Keratinocyte (primary cell): ENCODE data around the gene ZNF804A. TPM values are rescaled to one million over a fixed set of nuclear protein-coding genes. Genes with fewer than 3 reads are reported as not detected.

Source experiments
- DNase-seq: peaks from one replicate; pipeline ENCODE4 v3.0.0-alpha.2; 2011; ENCODE audit warnings: low read depth, missing footprints, low spot score
- FAIRE-seq: peaks from 2 replicates; lab custom pipeline; 2011; peaks lifted over from hg19 to GRCh38; lab: Jason Lieb, UNC
- H2AFZ ChIP-seq: 2 replicates; pipeline ENCODE4 v1.6.0; 2012; ENCODE audit warnings: low read length, control low read depth, inconsistent platforms; ENCODE audit not compliant: control insufficient read depth
- H3K27ac ChIP-seq: 2 replicates; pipeline ENCODE4 v1.5.1; 2011; ENCODE audit warnings: low read length; ENCODE audit not compliant: control insufficient read depth, insufficient read depth
- H3K27me3 ChIP-seq: 3 replicates; pipeline ENCODE4 v1.6.0; 2011; ENCODE audit warnings: low read length; ENCODE audit not compliant: control insufficient read depth, insufficient read depth; ENCODE audit errors: extremely low read depth
- H3K36me3 ChIP-seq, 2 experiments: 2 replicates in 1 of 2; 3 replicates in 1 of 2; pipeline ENCODE4 v1.5.1; 2011; ENCODE audit warnings: low read length in 2 of 2, mild to moderate bottlenecking in 1 of 2; ENCODE audit not compliant: control insufficient read depth in 2 of 2, insufficient read depth in 2 of 2; ENCODE audit errors: extremely low read depth in 1 of 2
- H3K4me1 ChIP-seq: 3 replicates; pipeline ENCODE4 v1.5.1; 2011; ENCODE audit warnings: low read length; ENCODE audit not compliant: control insufficient read depth, insufficient read depth; ENCODE audit errors: extremely low read depth
- H3K4me2 ChIP-seq: 3 replicates; pipeline ENCODE4 v1.6.0; 2011; ENCODE audit warnings: low read depth, low read length; ENCODE audit not compliant: control insufficient read depth, insufficient read depth; ENCODE audit errors: extremely low read depth
- H3K4me3 ChIP-seq, 3 experiments: fragments of 200-600 bp in 1 of 3; sonication (generic) in 1 of 3; 2 replicates in 2 of 3; 3 replicates in 1 of 3; pipeline ENCODE4 v1.5.1; 2011 to 2016; ENCODE audit warnings: low read length in 3 of 3, mild to moderate bottlenecking in 3 of 3, control low read depth in 2 of 3, inconsistent platforms in 1 of 3, low read depth in 1 of 3, mixed read lengths in 1 of 3, mixed run types in 1 of 3, moderate library complexity in 1 of 3; ENCODE audit not compliant: control insufficient read depth in 2 of 3, insufficient read depth in 2 of 3; ENCODE audit errors: extremely low read depth in 1 of 3
- H3K79me2 ChIP-seq: 2 replicates; pipeline ENCODE4 v1.6.0; 2012; ENCODE audit warnings: low read length; ENCODE audit not compliant: control insufficient read depth, insufficient read depth
- H3K9ac ChIP-seq: 3 replicates; pipeline ENCODE4 v1.6.0; 2011; ENCODE audit warnings: low read length; ENCODE audit not compliant: control insufficient read depth, insufficient read depth; ENCODE audit errors: extremely low read depth
- H3K9me1 ChIP-seq: 3 replicates; pipeline ENCODE4 v1.6.0; 2011; ENCODE audit warnings: low read length; ENCODE audit not compliant: control insufficient read depth, insufficient read depth; ENCODE audit errors: extremely low read depth
- H3K9me3 ChIP-seq: 2 replicates; pipeline ENCODE4 v1.5.1; 2012; ENCODE audit warnings: low read depth, low read length; ENCODE audit not compliant: control insufficient read depth
- H4K20me1 ChIP-seq: 3 replicates; pipeline ENCODE4 v1.6.0; 2011; ENCODE audit warnings: low read length; ENCODE audit not compliant: control insufficient read depth, insufficient read depth; ENCODE audit errors: extremely low read depth
- EZH2 ChIP-seq: IDR thresholded peaks from one replicate; pipeline ENCODE4 v1.6.1; 2012; ENCODE audit warnings: inconsistent platforms, mild to moderate bottlenecking, low read length, moderate library complexity
- dilution Hi-C: fragments of 300-500 bp; cut with MboI; formaldehyde crosslinking; loops from one replicate; pipeline ENCODE4 v1.7.0; 2020; ENCODE audit warnings: low sequenced_read_pairs; ENCODE audit not compliant: extremely low pct_ligation_motif_present
- polyA plus RNA-seq, 5 experiments: library from polyadenylated mRNA; depleted of rRNA in 3 of 5; stranded (reverse) in 3 of 5; stranded (forward) in 1 of 5; unstranded in 1 of 5; fragments of >200 nt; gene quantifications; 1 replicate in 1 of 5; 2 replicates in 3 of 5; 3 replicates in 1 of 5; pipeline versions ENCODE4 v1.2.1 to v1.2.3, GENCODE V29; 2011 to 2012; ENCODE audit warnings: missing spikeins in 2 of 5, low read depth in 1 of 5, low replicate concordance in 1 of 5
- TF ChIP-seq, protein P1 (sequence below), 3 experiments: IDR thresholded peaks in 1 of 3; conservative IDR thresholded peaks in 1 of 3; optimal IDR thresholded peaks in 1 of 3; 2 replicates in 2 of 3; 3 replicates in 1 of 3; pipeline versions ENCODE3 to v1.5.1; 2011; ENCODE audit warnings: low read length in 3 of 3, mild to moderate bottlenecking in 3 of 3, moderate library complexity in 2 of 3, control low read depth in 1 of 3, inconsistent platforms in 1 of 3; ENCODE audit not compliant: insufficient read depth in 2 of 3; ENCODE audit errors: extremely low read depth in 1 of 3

The ZNF804A gene
- polyA plus RNA-seq, 1 donor (not counting 4 experiments of a cell fraction or from before 2014, with no cell fraction given) = 0.08 TPM

DNA sequence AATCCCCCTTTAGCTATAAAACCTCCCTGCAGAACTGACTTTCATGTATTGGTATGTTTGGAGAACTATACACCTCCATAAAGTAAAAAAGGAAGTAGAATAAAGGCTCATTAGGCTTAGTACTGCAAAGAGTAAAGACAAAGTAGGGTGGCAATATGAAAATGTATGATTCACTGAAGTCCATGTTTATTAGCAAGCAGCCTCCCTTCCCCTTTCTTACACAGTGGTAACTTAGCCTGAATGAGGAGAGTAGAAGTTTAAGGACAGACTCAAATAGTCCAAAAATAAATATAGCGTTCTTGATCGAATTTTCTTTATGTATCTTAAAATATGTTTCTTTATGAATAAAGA is 1.5 kb downstream of the ZNF804A start:
- Histone ChIP-seq H3K9me1 (no peaks in the 10 kb centered on the region), H2AFZ (no peak overlapping the region), H3K27ac (no peak overlapping the region), H3K79me2 (no peaks in the 10 kb centered on the region), H4K20me1 (no peaks in the 10 kb centered on the region), H3K36me3 (no peaks in the 10 kb centered on the region), H3K9me3 (no peaks in the 10 kb centered on the region), H3K27me3 (peaks cover 24% of the 10 kb centered on the region), H3K4me3 (no peak overlapping the region), H3K4me1 (peaks cover 6% of the 10 kb centered on the region), H3K4me2 (no peak overlapping the region), H3K9ac (no peak overlapping the region)
- TF ChIP-seq EZH2 = no peak
- TF ChIP-seq, protein P1, sequence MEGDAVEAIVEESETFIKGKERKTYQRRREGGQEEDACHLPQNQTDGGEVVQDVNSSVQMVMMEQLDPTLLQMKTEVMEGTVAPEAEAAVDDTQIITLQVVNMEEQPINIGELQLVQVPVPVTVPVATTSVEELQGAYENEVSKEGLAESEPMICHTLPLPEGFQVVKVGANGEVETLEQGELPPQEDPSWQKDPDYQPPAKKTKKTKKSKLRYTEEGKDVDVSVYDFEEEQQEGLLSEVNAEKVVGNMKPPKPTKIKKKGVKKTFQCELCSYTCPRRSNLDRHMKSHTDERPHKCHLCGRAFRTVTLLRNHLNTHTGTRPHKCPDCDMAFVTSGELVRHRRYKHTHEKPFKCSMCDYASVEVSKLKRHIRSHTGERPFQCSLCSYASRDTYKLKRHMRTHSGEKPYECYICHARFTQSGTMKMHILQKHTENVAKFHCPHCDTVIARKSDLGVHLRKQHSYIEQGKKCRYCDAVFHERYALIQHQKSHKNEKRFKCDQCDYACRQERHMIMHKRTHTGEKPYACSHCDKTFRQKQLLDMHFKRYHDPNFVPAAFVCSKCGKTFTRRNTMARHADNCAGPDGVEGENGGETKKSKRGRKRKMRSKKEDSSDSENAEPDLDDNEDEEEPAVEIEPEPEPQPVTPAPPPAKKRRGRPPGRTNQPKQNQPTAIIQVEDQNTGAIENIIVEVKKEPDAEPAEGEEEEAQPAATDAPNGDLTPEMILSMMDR (optimal IDR thresholded peaks at IDR 0.05 in 1 of 3, IDR thresholded peaks at IDR 0.05 in 1 of 3, conservative IDR thresholded peaks at IDR 0.05 in 1 of 3; ENCODE audit: extremely low read depth in 1 of 3, insufficient read depth in 2 of 3, low read length in 3 of 3) = no peak
- DNase-seq (no peak), FAIRE-seq (no peak)
- dilution Hi-C loops = no loop called here

DNA sequence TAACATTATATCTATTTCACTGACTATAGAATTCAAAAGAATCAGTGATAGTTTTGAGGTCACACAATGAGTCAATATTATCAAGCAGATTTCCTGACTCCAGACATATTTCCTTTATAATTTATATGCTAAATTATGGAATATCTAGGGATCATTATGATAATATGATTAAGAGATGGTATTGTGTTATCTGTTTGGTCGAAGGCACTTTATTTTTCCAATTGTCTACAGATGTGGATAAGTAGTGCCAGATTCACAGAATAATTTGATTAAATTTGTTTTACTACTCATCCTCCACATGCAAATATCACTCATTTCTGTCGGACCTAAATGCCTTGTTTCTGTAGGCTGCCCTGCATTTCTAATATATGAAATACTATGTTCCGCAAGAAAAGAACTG is 4.4 kb downstream of the ZNF804A start:
- H3K79me2 ChIP-seq = no peaks in the 10 kb centered on the region
- no peak for TF ChIP-seq EZH2
- TF ChIP-seq, protein P1 (optimal IDR thresholded peaks at IDR 0.05 in 1 of 3, IDR thresholded peaks at IDR 0.05 in 1 of 3, conservative IDR thresholded peaks at IDR 0.05 in 1 of 3; ENCODE audit: extremely low read depth in 1 of 3, insufficient read depth in 2 of 3, low read length in 3 of 3) = no peak
- no peak overlapping the region for H3K27ac ChIP-seq
- no peaks in the 10 kb centered on the region for H3K9me1 ChIP-seq
- dilution Hi-C loops = no loop called here
- peaks cover under 1% of the 10 kb centered on the region for H3K4me1 ChIP-seq
- no peak overlapping the region for H3K9ac ChIP-seq
- no peaks in the 10 kb centered on the region for H4K20me1 ChIP-seq
- peaks cover 18% of the 10 kb centered on the region for H3K27me3 ChIP-seq
- DNase-seq = no peak
- no peaks in the 10 kb centered on the region for H3K36me3 ChIP-seq
- FAIRE-seq = no peak
- H3K4me3 ChIP-seq = no peak overlapping the region
- no peak overlapping the region for H3K4me2 ChIP-seq
- H3K9me3 ChIP-seq = no peaks in the 10 kb centered on the region
- H2AFZ ChIP-seq = no peak overlapping the region
